K562 (cell line): ENCODE measurements around the gene ARHGAP25. TPM values are rescaled to one million over a fixed set of nuclear protein-coding genes. Genes with fewer than 3 reads are reported as not detected.

Source experiments
- ATAC-seq: fragments of 200-7000 bp; cut with Tn5 transposase; 3 replicates; pipeline ENCODE4 v1.9.1; 2020; ENCODE audit warnings: moderate library complexity
- BruUV-seq: library from RNA; stranded (reverse); fragments of 400-500 nt; replicated peaks from 2 replicates; lab custom pipeline; 2021; lab: Mats Ljungman, UMichigan
- CTCF ChIA-PET: fragments of 300-600 bp; formaldehyde crosslinking; extraction: SDS; loops from one replicate; lab custom pipeline; 2021; ENCODE audit warnings: low intra/inter-chr PET ratio; lab: Yijun Ruan, JAX
- POLR2A ChIA-PET: fragments of 300-600, 350-650 bp; sonication (Branson Sonifier 250); formaldehyde crosslinking; extraction: SDS; loops from one replicate; lab custom pipeline; 2021; ENCODE audit warnings: antibody characterized with exemption, inconsistent platforms; lab: Yijun Ruan, JAX
- DNase-seq, 4 experiments: peaks; one replicate each; pipeline versions ENCODE4 v3.0.0 to v3.0.0-alpha.2; 2011 to 2018; ENCODE audit warnings: low spot score in 3 of 4, mixed read lengths in 3 of 4; ENCODE audit errors: extremely low read depth in 1 of 4
- FAIRE-seq: peaks from 2 replicates; lab custom pipeline; 2011; peaks lifted over from hg19 to GRCh38; lab: Jason Lieb, UNC
- H2AFZ ChIP-seq: 2 replicates; pipeline ENCODE4 v1.6.0; 2011; ENCODE audit warnings: low read depth, low read length, control low read depth, inconsistent platforms
- H3K27ac ChIP-seq: fragments of 200-600 bp; 3 replicates; pipeline ENCODE4 v1.8.0; 2011; ENCODE audit warnings: low read depth, mild to moderate bottlenecking, control low read depth, inconsistent platforms, low read length, moderate library complexity, mixed read lengths; ENCODE audit errors: extremely low read depth
- H3K27me3 ChIP-seq, 2 experiments: fragments of 300-600 bp in 1 of 2; 2 replicates in 1 of 2; 3 replicates in 1 of 2; pipeline versions ENCODE4 v1.6.0 to v1.8.0; 2011; ENCODE audit warnings: inconsistent platforms in 2 of 2, low read length in 2 of 2, mild to moderate bottlenecking in 1 of 2, mixed read lengths in 1 of 2, moderate library complexity in 1 of 2; ENCODE audit not compliant: control insufficient read depth in 2 of 2, insufficient read depth in 2 of 2
- H3K36me3 ChIP-seq: fragments of 300-600 bp; 3 replicates; pipeline ENCODE4 v1.8.0; 2011; ENCODE audit warnings: mild to moderate bottlenecking, low read length, inconsistent platforms; ENCODE audit not compliant: control insufficient read depth, insufficient read depth
- H3K4me1 ChIP-seq, 2 experiments: fragments of 200-600 bp in 1 of 2; replicated peaks in 1 of 2; 2 replicates in 1 of 2; 3 replicates in 1 of 2; pipeline versions ENCODE4 v1.5.1 to v1.8.0; 2011; ENCODE audit warnings: inconsistent platforms in 2 of 2, low read length in 2 of 2, mild to moderate bottlenecking in 1 of 2, mixed read lengths in 1 of 2, moderate library complexity in 1 of 2; ENCODE audit not compliant: control insufficient read depth in 2 of 2, insufficient read depth in 2 of 2
- H3K4me2 ChIP-seq: 2 replicates; pipeline ENCODE4 v1.6.1; 2011; ENCODE audit warnings: low read length, control low read depth, inconsistent platforms, mixed read lengths; ENCODE audit not compliant: insufficient read depth
- H3K4me3 ChIP-seq: fragments of 200-600 bp; sonication (generic), shearing (Covaris generic); 2 replicates; pipeline ENCODE4 v1.5.1; 2016; ENCODE audit warnings: control low read depth, inconsistent platforms
- H3K79me2 ChIP-seq: fragments of 200-600 bp; 3 replicates; pipeline ENCODE4 v1.8.0; 2011; ENCODE audit warnings: low read length, inconsistent platforms; ENCODE audit not compliant: control insufficient read depth, insufficient read depth
- H3K9ac ChIP-seq, 2 experiments: 2 replicates each; pipeline versions ENCODE4 v1.6.0 to v1.6.1; 2011; ENCODE audit warnings: low read depth in 2 of 2, low read length in 2 of 2, control low read depth in 1 of 2, inconsistent platforms in 1 of 2, mild to moderate bottlenecking in 1 of 2, mixed read lengths in 1 of 2; ENCODE audit not compliant: insufficient read depth in 1 of 2
- H3K9me1 ChIP-seq: one replicate; pipeline ENCODE4 v1.6.0; 2011; ENCODE audit warnings: inconsistent platforms, mild to moderate bottlenecking, low read length, moderate library complexity; ENCODE audit not compliant: control insufficient read depth, insufficient read depth
- H3K9me3 ChIP-seq: replicated peaks from 2 replicates; pipeline ENCODE4 v1.5.1; 2011; ENCODE audit warnings: low read depth, low read length, inconsistent platforms; ENCODE audit not compliant: control insufficient read depth, insufficient read depth
- H4K20me1 ChIP-seq: replicated peaks from 2 replicates; pipeline ENCODE4 v1.6.1; 2011; ENCODE audit warnings: low read length, inconsistent platforms, mixed read lengths; ENCODE audit not compliant: control insufficient read depth, insufficient read depth
- ARID1B ChIP-seq: fragments of 450-650 bp; IDR thresholded peaks from 2 replicates; pipeline ENCODE4 v1.6.1; 2016; ENCODE audit warnings: antibody characterized with exemption, mild to moderate bottlenecking, inconsistent platforms
- ATF1 ChIP-seq, 2 experiments: fragments of 450-650 bp in 1 of 2; IDR thresholded peaks; 2 replicates each; pipeline ENCODE4 v1.6.1; 2016; ENCODE audit warnings: missing compliant biosample characterization in 1 of 2, missing genetic modification characterization in 1 of 2
- CBFA2T2 ChIP-seq: fragments of 450-650 bp; conservative IDR thresholded peaks from 2 replicates; pipeline ENCODE4 v1.6.1; 2017; ENCODE audit warnings: mild to moderate bottlenecking
- CBFA2T3 ChIP-seq: fragments of 450-650 bp; IDR thresholded peaks from 2 replicates; pipeline ENCODE4 v1.6.1; 2017
- CBX3 ChIP-seq, 2 experiments: IDR thresholded peaks; 1 replicate in 1 of 2; 2 replicates in 1 of 2; pipeline ENCODE4 v1.6.1; 2012; ENCODE audit warnings: inconsistent platforms in 2 of 2, low read length in 2 of 2, borderline replicate concordance in 1 of 2, control low read depth in 1 of 2
- DPF2 ChIP-seq: fragments of 450-650 bp; IDR thresholded peaks from 2 replicates; pipeline ENCODE4 v1.6.1; 2016
- FOSL1 ChIP-seq: fragments of 200-800 bp; sonication (Bioruptor generic); conservative IDR thresholded peaks from 2 replicates; pipeline ENCODE4 v1.6.1; 2016; ENCODE audit warnings: missing genetic modification characterization, missing compliant biosample characterization
- NFYB ChIP-seq: IDR thresholded peaks from 2 replicates; pipeline ENCODE4 v1.6.1; 2011; ENCODE audit warnings: mild to moderate bottlenecking, moderate library complexity; ENCODE audit not compliant: insufficient read length; ENCODE audit errors: extremely low read depth
- SMARCA4 ChIP-seq: fragments of 450-650 bp; IDR thresholded peaks from 2 replicates; pipeline ENCODE4 v1.6.1; 2016
- SMC3 ChIP-seq: conservative IDR thresholded peaks from 2 replicates; pipeline ENCODE4 v1.6.1; 2011; ENCODE audit warnings: low read depth, low read length, improper control_type of control experiment; ENCODE audit not compliant: insufficient read depth
- SRSF1 ChIP-seq: fragments of 200-400 bp; formaldehyde crosslinking; IDR thresholded peaks from 2 replicates; pipeline ENCODE4 v1.6.1; 2017; ENCODE audit warnings: mild to moderate bottlenecking, low read depth, low read length, moderate library complexity
- TCF3 ChIP-seq: sonication (generic); formaldehyde crosslinking; IDR thresholded peaks from 2 replicates; pipeline ENCODE4 v1.4.0; 2020; ENCODE audit warnings: mild to moderate bottlenecking, missing genetic modification reagents
- TEAD1 ChIP-seq, 2 experiments: fragments of 450-650 bp in 1 of 2; sonication (generic) in 1 of 2; formaldehyde crosslinking; IDR thresholded peaks; 2 replicates each; pipeline versions ENCODE4 v1.4.0 to v1.8.0; 2020 to 2022; ENCODE audit warnings: mild to moderate bottlenecking in 2 of 2, missing genetic modification reagents in 1 of 2
- TOE1 ChIP-seq, 2 experiments: fragments of 450-650 bp in 1 of 2; sonication (generic) in 1 of 2; formaldehyde crosslinking in 1 of 2; IDR thresholded peaks; 2 replicates each; pipeline versions ENCODE4 v1.7.1 to v1.8.0; 2016 to 2022; ENCODE audit warnings: borderline replicate concordance in 2 of 2, mild to moderate bottlenecking in 2 of 2, antibody characterized with exemption in 1 of 2, inconsistent platforms in 1 of 2, low read depth in 1 of 2, missing genetic modification reagents in 1 of 2, moderate library complexity in 1 of 2
- USF2 ChIP-seq: sonication (generic); formaldehyde crosslinking; IDR thresholded peaks from 2 replicates; pipeline ENCODE4 v1.5.0; 2020; ENCODE audit warnings: missing genetic modification reagents
- ZBTB49 ChIP-seq: sonication (generic); formaldehyde crosslinking; IDR thresholded peaks from 2 replicates; pipeline ENCODE4 v1.8.0; 2022; ENCODE audit warnings: missing genetic modification reagents, mild to moderate bottlenecking, borderline replicate concordance
- ZNF133 ChIP-seq: fragments of 250-450 bp; sonication (Bioruptor Pico); IDR thresholded peaks from 2 replicates; pipeline ENCODE4 v1.4.0; 2020; ENCODE audit warnings: mild to moderate bottlenecking
- ZNF445 ChIP-seq: fragments of 250-450 bp; sonication (Bioruptor Pico); IDR thresholded peaks from 2 replicates; pipeline ENCODE4 v1.4.0; 2020; ENCODE audit warnings: low read depth, mild to moderate bottlenecking, moderate library complexity
- ZNF644 ChIP-seq: fragments of 200-800 bp; sonication (Bioruptor generic); IDR thresholded peaks from 2 replicates; pipeline ENCODE4 v1.6.1; 2016; ENCODE audit warnings: low read depth, missing genetic modification characterization, missing compliant biosample characterization
- ZNF695 ChIP-seq: fragments of 450-650 bp; formaldehyde crosslinking; IDR thresholded peaks from 2 replicates; pipeline ENCODE4 v1.4.0; 2020; ENCODE audit warnings: mild to moderate bottlenecking, moderate library complexity
- ZZZ3 ChIP-seq: fragments of 450-650 bp; IDR thresholded peaks from 2 replicates; pipeline ENCODE4 v1.6.1; 2016; ENCODE audit warnings: antibody characterized with exemption, mild to moderate bottlenecking, moderate library complexity
- WGBS: fragments of 100-300 bp; shearing (Covaris generic); methylation state at CpG from one replicate; pipeline ENCODE4 v1.1.6; 2016; ENCODE audit warnings: low coverage, mixed read lengths; ENCODE audit not compliant: insufficient coverage; ENCODE audit errors: missing lambda C conversion rate; 5-methylcytosine and 5-hydroxymethylcytosine counted together
- in situ Hi-C: fragments of 300-500 bp; cut with MboI; formaldehyde crosslinking; loops from 4 replicates; pipeline ENCODE4 v1.15.0; 2018; ENCODE audit warnings: inconsistent platforms, mixed read lengths
- intact Hi-C: fragments of 100-400 bp; cut with micrococcal nuclease; formaldehyde crosslinking; loops from 2 replicates; pipeline ENCODE4 v1.14.2; 2022
- polyA plus RNA-seq, 8 experiments: library from polyadenylated mRNA; depleted of rRNA in 4 of 8; stranded (reverse) in 5 of 8; unstranded in 3 of 8; fragments of >200 nt; fragmentation: Nextera tagmentation in 2 of 8; fragmentation: Illumina TruSeq in 1 of 8; extraction: Ambion mirVana in 2 of 8; extraction: Trizol in 1 of 8; gene quantifications; 2 replicates each; pipeline versions ENCODE4 v1.2.1 to v1.2.3, GENCODE V29; 2011 to 2014; ENCODE audit warnings: inconsistent platforms in 1 of 8, missing spikeins in 1 of 8
- total RNA-seq, 7 experiments: library from RNA; depleted of rRNA in 6 of 7; stranded (reverse); fragments of >200 nt in 6 of 7; fragmentation: Illumina TruSeq in 2 of 7; extraction: Trizol in 2 of 7; gene quantifications; 2 replicates each; pipeline versions ENCODE4 v1.2.1 to v1.2.3, GENCODE V29; 2011 to 2021; ENCODE audit warnings: low replicate concordance in 1 of 7

Gene ARHGAP25
- total and polyA plus RNA-seq, 9 of the 15 experiments (the other 6 are each of a cell fraction or from before 2014, with no cell fraction given) = 4.9 to 14.8 (median 10.7) TPM

- H4K20me1 ChIP-seq = no peaks in the 10 kb centered on the region
- ChIA-PET CTCF (no interaction called here), POLR2A (interaction anchor here (0.6 to 1.0 kb wide), 2 partner anchors 10 to 14 kb away, joined by 3 read pairs; no protein-coding TSS in a partner anchor)
- H3K27me3 ChIP-seq = no peaks in the 10 kb centered on the region
- no peaks in the 10 kb centered on the region for H3K9me1 ChIP-seq
- peak in 2 of 4 experiments; percentile 20 to 35 for DNase-seq
- in situ Hi-C loops = no loop called here
- H3K4me1 ChIP-seq = peaks cover 0 to 38% of the 10 kb centered on the region in 2 experiments; a peak in 4 of 5 replicates
- no peak overlapping the region for H3K4me3 ChIP-seq
- H3K79me2 ChIP-seq = no peaks in the 10 kb centered on the region
- WGBS = 7% methylated on average over 3 of the region's 3 CpGs
- no peaks in the 10 kb centered on the region for H3K36me3 ChIP-seq
- intact Hi-C loops = no loop called here
- no peak overlapping the region for H3K27ac ChIP-seq
- no peak for FAIRE-seq
- no TSS peak for BruUV-seq
- H2AFZ ChIP-seq = peak overlapping the region; percentile 44; the same call in 1 of the 2 replicates
- 0 out of 3 replicates have a peak, but pooled peaks have one; percentile 23 for ATAC-seq
- no peaks in the 10 kb centered on the region for H3K9me3 ChIP-seq
- H3K9ac ChIP-seq = no peak overlapping the region
- no peak overlapping the region; the same call in 1 of the 2 replicates for H3K4me2 ChIP-seq
- peak; percentile 71 for TF ChIP-seq CBFA2T3
- peak; percentile 69 for TF ChIP-seq ARID1B
- TF ChIP-seq ZNF695 (CRISPR knock-in tag) = no peak
- TF ChIP-seq NFYB = no peak
- no peak for TF ChIP-seq TOE1 (IDR thresholded peaks at IDR 0.05; ENCODE audit: borderline replicate concordance)
- no peak for TF ChIP-seq TOE1 (CRISPR knock-in tag; IDR thresholded peaks at IDR 0.05; ENCODE audit: borderline replicate concordance, low read depth)
- 0 out of 2 replicates have a peak, but pooled peaks have one; percentile 29 for TF ChIP-seq FOSL1 (tag)
- peak; percentile 43; the same call in 1 of the 2 replicates for TF ChIP-seq SMARCA4
- TF ChIP-seq TCF3 (CRISPR knock-in tag) = peak; percentile 59; the same call in 1 of the 2 replicates
- TF ChIP-seq TEAD1 (CRISPR knock-in tag; IDR thresholded peaks at IDR 0.05) = 0 out of 4 replicates have a peak, but pooled peaks of 1 of the 2 experiments have one; percentile 30
- no peak for TF ChIP-seq SMC3
- peak; percentile 38; the same call in 1 of the 2 replicates for TF ChIP-seq DPF2
- TF ChIP-seq ZNF644 (tag) = 0 out of 2 replicates have a peak, but pooled peaks have one; percentile 38
- no peak for TF ChIP-seq ZBTB49
- TF ChIP-seq ZZZ3 = no peak
- TF ChIP-seq CBFA2T2 = peak; percentile 49; the same call in 1 of the 2 replicates
- no peak for TF ChIP-seq SRSF1
- no peak for TF ChIP-seq ATF1 (CRISPR knock-in tag; IDR thresholded peaks at IDR 0.05)
- no peak for TF ChIP-seq ATF1 (tag; IDR thresholded peaks at IDR 0.05)
- TF ChIP-seq USF2 (CRISPR knock-in tag) = no peak
- no peak for TF ChIP-seq ZNF445 (CRISPR knock-in tag)
- TF ChIP-seq ZNF133 = no peak
- TF ChIP-seq CBX3 (IDR thresholded peaks at IDR 0.05; ENCODE audit: borderline replicate concordance in 1 of 2, low read length in 2 of 2) = no peak
These were observed 120.9 kb downstream of the ARHGAP25 start for GRCh38 chr2:68855550-68855949.
